Stimulated activated CD8-positive, alpha-beta memory T cell treated with anti-CD3 and anti-CD28 coated beads, Interleukin-4, amount 100 ng/mL, for 1 hour (primary cell): ENCODE results near the gene CST11.
"Not testable (repeated sequence)": the region's sequence is repeated elsewhere in the genome, so short reads cannot be mapped to it uniquely, and the experiment has no call there.

Experiments used
- DNase-seq, 2 donors: peaks; one replicate each; pipeline ENCODE4 v3.0.0-alpha.2; 2020; ENCODE audit warnings: low read depth in 2 of 2, low spot score in 1 of 2

CST11 gene

GRCh38 chr20:23452776-23453175 lies at the start of gene CST11:
Gene CST11 (minus strand): TSS chr20:23452876. CDS start chr20:23452811, 65 bp downstream.
- no peak for DNase-seq

- no peak for DNase-seq
These were observed 49.2 kb upstream of the CST11 start for GRCh38 chr20:23501926-23502325.

- DNase-seq = no peak
These were observed 44.9 kb upstream of the CST11 start for GRCh38 chr20:23497536-23497935.

- DNase-seq = no peak
These were observed 40.6 kb upstream of the CST11 start for GRCh38 chr20:23493172-23493772.

GRCh38 chr20:23492292-23492691 lies 39.6 kb upstream of the CST11 start:
- no peak for DNase-seq

- no peak for DNase-seq
These were observed 38.1 kb upstream of the CST11 start, which contains the start of gene CST8 for GRCh38 chr20:23490817-23491216. Gene CST8 (plus strand): TSS chr20:23491117. CDS start chr20:23491668, 551 bp downstream.

- DNase-seq = no peak
These were observed 36.3 kb upstream of the CST11 start for GRCh38 chr20:23488996-23489395.

- DNase-seq = no peak
These were observed 35.8 kb upstream of the CST11 start for GRCh38 chr20:23488470-23488869.

- DNase-seq = no peak
These were observed 31.4 kb upstream of the CST11 start for GRCh38 chr20:23484081-23484480.

- DNase-seq = no peak
These were observed 29.5 kb upstream of the CST11 start for GRCh38 chr20:23482138-23482537.

- no peak for DNase-seq
These were observed 26.4 kb upstream of the CST11 start for GRCh38 chr20:23479043-23479442.

GRCh38 chr20:23477223-23477622 lies 24.5 kb upstream of the CST11 start:
- no peak for DNase-seq

GRCh38 chr20:23476015-23476754 lies 23.5 kb upstream of the CST11 start:
- DNase-seq = no peak

- no peak for DNase-seq
These were observed 22.7 kb upstream of the CST11 start for GRCh38 chr20:23475395-23475794.

GRCh38 chr20:23473293-23473692 lies 20.6 kb upstream of the CST11 start:
- not testable (repeated sequence) for DNase-seq

- not testable (repeated sequence) for DNase-seq
These were observed 19.6 kb upstream of the CST11 start for GRCh38 chr20:23472306-23472705.

- not testable (repeated sequence) for DNase-seq
These were observed 14.3 kb upstream of the CST11 start for GRCh38 chr20:23466961-23467360.

GRCh38 chr20:23461180-23461579 lies 8.5 kb upstream of the CST11 start:
- no peak for DNase-seq

GRCh38 chr20:23459461-23460150 lies 6.9 kb upstream of the CST11 start:
- no peak for DNase-seq

GRCh38 chr20:23456873-23457272 lies 4.2 kb upstream of the CST11 start:
- no peak for DNase-seq

GRCh38 chr20:23456409-23456808 lies 3.7 kb upstream of the CST11 start:
- DNase-seq = no peak

- DNase-seq = no peak
These were observed 3.0 kb upstream of the CST11 start for GRCh38 chr20:23455639-23456038.
